Kidney epithelial cell (primary cell): ENCODE data around the gene SLC26A6. TPM values are rescaled to one million over a fixed set of nuclear protein-coding genes. Genes with fewer than 3 reads are reported as not detected.

ENCODE experiments used
- DNase-seq: peaks from one replicate; pipeline ENCODE4 v3.0.0-alpha.2; 2010; ENCODE audit warnings: low read depth
- H3K27me3 ChIP-seq: 2 replicates; pipeline ENCODE4 v1.6.0; 2011; ENCODE audit warnings: low read length; ENCODE audit not compliant: control insufficient read depth, insufficient read depth
- H3K36me3 ChIP-seq: 2 replicates; pipeline ENCODE4 v1.5.1; 2011; ENCODE audit warnings: low read length; ENCODE audit not compliant: control insufficient read depth, insufficient read depth
- H3K4me3 ChIP-seq: 2 replicates; pipeline ENCODE4 v1.5.1; 2011; ENCODE audit warnings: low read depth, mild to moderate bottlenecking, control low read depth, low read length
- CTCF ChIP-seq: IDR thresholded peaks from 2 replicates; pipeline ENCODE4 v1.5.1; 2011; ENCODE audit warnings: mild to moderate bottlenecking, moderate library complexity, low read length, control low read depth, inconsistent platforms; ENCODE audit not compliant: insufficient read depth, poor library complexity, severe bottlenecking
- total RNA-seq: library from RNA; depleted of rRNA; stranded (reverse); fragments of >200 nt; gene quantifications from 2 replicates; pipeline ENCODE4 v1.2.3, GENCODE V29; 2015

SLC26A6 gene
- total RNA-seq, 1 donor from 2014 or later = 32.8 TPM

GRCh38 chr3:48628277-48629017 is 6.8 kb downstream of the SLC26A6 start:
- TF ChIP-seq CTCF = no peak
- H3K27me3 ChIP-seq = no peaks in the 10 kb centered on the region
- H3K4me3 ChIP-seq = no peak overlapping the region
- DNase-seq = no peak
- peaks cover 8% of the 10 kb centered on the region for H3K36me3 ChIP-seq

DNA sequence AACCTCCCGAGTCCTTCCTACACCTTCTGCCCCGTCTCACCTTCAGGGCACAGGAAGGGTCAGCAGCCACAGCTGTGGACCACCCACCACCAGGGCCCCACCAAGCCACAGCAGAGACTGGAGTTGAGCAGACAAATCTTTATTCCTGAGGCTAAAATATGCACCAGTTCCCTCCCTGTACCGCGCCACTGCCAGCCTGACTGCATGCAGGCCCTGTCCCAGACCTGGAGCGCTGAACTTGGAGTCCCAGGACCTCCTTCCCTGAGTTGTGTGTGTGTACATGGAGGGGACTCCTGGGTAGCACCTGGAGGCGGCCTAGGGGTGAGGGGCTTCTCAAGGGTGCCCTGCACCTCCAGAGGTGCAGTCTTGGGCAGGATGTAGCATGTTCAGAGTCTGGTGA is 9.7 kb downstream of the SLC26A6 start:
- DNase-seq = no peak
- TF ChIP-seq CTCF = no peak
- Histone ChIP-seq H3K36me3 (peaks cover 6% of the 10 kb centered on the region), H3K27me3 (no peaks in the 10 kb centered on the region), H3K4me3 (no peak overlapping the region)

DNA sequence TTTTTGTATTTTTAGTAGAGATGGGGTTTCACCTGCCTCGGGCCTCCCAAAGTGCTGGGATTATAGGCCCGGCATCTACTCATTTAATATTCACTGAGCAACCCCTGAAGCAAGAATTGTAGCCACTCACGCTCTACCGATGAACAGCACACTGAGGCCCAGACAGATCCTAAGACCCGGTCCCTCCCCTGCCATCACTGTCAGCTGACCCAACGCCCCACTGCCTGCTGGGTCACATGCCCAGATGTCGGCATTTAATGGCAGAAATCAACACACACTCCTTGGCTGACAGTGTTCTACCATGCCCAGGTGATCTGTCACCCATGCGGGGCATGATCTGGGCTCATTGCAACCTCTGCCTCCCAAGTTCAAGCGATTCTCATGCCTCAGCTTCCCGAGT is 10.5 kb downstream of the SLC26A6 start:
- no peak for DNase-seq
- H3K4me3 ChIP-seq = no peak overlapping the region
- no peak for TF ChIP-seq CTCF
- H3K27me3 ChIP-seq = no peaks in the 10 kb centered on the region
- H3K36me3 ChIP-seq = peaks cover 3% of the 10 kb centered on the region

DNA sequence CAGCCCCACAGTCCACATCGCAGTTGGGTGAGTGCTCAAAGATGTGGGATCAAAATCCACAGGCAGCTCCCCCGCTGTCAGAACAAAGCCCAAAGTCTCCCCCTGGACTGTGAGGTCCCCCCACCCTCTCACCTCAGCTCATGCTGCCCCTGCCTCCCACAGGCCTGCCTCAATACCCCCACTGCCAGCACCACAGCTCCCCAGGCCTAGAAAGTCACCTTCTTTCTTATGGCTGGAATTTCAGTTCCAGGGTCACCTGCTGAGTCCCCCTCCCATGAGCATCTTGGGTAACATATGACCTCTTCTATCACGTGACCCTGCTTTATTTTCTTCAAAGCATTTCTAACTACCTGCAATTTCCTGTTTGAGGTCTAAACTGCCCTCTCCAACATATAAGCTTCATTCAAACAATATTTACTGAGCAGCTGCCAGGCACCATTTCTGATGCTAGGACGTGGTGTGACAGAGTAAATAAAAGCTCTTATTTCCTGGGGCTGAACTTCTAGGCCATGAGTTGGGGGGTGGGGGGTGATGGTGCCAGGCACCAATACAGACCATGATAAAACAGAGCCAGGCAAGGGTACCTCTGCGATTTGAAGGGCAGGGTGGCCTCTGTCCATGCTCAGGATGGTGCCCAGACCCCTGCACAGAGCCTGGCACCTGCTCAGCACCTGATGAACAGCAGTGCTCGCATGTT is 11.3 kb downstream of the SLC26A6 start:
- peaks cover 3% of the 10 kb centered on the region for H3K36me3 ChIP-seq
- TF ChIP-seq CTCF = no peak
- no peak overlapping the region for H3K4me3 ChIP-seq
- H3K27me3 ChIP-seq = no peaks in the 10 kb centered on the region
- DNase-seq = no peak

DNA sequence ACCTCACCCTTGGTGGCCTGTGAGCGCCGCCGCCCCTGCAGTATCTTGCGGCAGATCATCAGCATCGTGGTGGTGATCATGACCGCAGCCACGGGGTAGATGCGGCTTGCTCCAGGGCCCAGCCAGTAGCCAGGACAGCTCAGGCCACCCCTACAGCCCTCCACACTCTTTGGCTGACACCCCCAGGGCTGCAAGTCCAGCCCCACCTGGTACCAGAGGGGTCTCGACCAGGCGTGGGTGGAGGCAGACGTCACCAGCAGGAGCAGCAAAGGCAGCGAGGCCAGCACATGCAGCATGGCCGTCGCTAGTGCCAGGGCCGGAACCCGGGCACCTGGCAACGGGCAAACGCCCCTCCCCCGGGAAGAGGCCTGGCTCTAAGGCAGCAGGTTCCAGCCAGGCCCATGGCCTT is 13.8 kb downstream of the SLC26A6 start, which contains the start of gene TMEM89:
Gene TMEM89 (minus strand): TSS at position 309 of the 409 bp plus-strand sequence. CDS start 13 bp downstream, at position 296.
- TF ChIP-seq CTCF = no peak
- Histone ChIP-seq H3K4me3 (no peak within 1 kb of the TSS), H3K36me3 (no peaks in the 10 kb centered on the region), H3K27me3 (no peaks in the 10 kb centered on the region)
- no peak for DNase-seq
